DMS 273 treated with DMSO at 0.1 percent for 48 hours (cell line): ENCODE measurements around the gene UNC119B.

Experiments
- DNase-seq: peaks from one replicate; lab custom pipeline; 2025; lab: John Stamatoyannopoulos, UW

UNC119B gene

DNA sequence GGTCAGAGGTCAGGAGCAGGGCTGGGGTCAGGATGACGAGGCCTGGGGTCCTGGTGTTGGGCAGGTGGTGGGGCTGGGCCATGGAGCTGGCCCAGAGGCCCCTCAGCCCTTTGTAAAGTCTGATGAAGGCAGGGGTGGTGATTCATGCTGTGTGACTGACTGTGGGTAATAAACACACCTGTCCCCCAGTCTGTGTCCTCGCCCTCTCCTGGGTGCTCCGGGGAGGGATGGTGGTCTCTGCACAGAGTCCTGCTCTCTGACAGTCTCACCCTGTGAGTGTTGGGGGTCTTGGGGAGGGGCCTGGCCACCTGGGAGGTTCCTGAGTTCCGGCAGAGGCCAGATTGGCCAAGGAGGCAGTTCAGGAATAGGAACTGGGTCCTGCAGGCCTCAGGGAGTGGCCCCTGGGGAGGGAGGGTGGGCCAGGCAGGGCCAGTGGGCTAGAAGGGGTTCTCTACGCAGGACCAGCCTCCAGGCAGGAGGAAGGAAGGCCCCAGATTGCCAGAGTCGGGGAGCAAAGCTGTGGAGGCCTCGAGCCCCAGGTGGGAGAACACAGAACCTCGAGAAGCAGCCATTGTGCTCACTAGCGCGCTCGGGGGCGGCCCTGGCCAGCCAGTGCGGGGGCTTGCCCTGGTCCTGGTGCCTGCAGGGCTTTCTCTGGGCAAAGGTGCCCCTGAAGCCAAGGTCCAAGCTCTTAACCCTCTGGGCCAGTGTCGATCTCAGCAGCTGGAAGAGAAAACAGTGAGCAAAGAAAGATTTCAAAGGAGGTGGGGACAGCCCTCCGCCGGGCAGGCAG, 29.8 kb downstream of the UNC119B start:
- DNase-seq, result no peak

- DNase-seq, result no peak
These were observed 30.6 kb downstream of the UNC119B start for GRCh38 chr12:120740871-120741270.

GRCh38 chr12:120741476-120742421, 31.5 kb downstream of the UNC119B start:
- no peak for DNase-seq

DNA sequence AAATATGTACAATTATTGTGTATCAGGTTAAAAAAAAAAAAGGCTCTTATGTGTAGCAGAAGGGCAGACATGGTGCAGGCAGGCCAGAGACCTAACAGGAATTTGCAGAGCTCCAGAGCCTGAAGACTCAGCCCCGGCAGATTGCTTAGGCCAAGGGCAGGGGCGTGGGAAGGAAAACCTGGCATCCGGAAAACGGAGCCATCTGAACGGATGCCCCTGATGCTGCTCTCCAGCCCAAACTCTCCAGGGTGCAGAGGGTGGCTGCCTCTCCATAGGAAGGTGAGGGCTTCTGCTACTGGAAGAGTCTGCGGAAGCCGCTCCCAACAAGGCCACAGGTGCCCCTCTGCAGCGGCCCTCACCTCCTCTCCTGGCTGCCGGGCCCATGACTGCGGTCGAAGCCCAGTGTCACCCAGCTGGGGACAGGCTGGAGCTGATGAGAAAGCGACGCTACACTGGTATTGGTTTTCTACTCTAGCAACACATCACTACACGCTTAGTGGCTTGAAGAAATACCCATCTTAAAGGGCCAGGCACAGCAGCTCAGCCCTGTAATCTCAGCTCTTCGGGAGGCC, 34.8 kb downstream of the UNC119B start:
- DNase-seq, result no peak

GRCh38 chr12:120748242-120748641, 38.0 kb downstream of the UNC119B start:
- DNase-seq, result no peak

- DNase-seq, result no peak
These were observed 39.0 kb downstream of the UNC119B start for GRCh38 chr12:120749256-120749655.

DNA sequence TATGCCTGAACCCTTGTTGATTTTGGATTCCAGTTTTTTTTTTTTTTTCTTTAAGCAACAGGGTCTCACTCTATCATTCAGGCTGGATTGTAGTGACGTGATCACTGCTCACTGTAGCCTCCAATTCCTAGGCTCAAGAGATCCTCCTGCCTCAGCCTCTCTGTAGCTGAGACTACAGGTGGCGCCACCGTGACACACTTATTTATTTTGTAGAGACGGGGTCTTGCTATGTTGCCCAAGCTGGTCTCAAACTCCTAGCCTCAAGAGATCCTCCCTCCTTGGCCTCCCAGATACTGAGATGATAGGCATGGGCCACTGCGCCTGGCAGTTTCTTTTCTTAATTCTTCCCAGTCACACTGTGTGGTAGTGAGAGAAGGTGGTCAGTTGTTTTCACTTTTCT, 40.5 kb downstream of the UNC119B start:
- no peak for DNase-seq

DNA sequence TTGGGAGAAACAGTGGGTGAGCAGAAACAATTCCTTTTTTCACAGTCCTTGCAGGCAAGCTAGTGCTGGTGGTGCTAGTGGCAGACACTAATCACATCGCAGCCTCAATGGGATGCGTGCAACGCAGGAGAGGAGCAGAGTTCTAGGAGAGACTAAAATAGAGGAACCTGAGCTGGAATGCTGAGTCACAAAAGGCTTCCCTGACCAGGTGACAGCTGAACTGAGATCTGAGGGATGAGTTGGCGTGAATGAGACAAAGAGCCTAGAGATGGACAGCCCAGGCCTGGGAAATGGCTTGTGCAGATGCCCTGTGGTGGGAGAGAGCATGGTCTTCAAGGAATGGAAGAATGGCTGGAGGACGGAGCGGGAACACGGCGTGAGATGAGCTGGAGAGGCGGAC, 41.1 kb downstream of the UNC119B start:
- no peak for DNase-seq

- no peak for DNase-seq
These were observed 44.5 kb downstream of the UNC119B start for GRCh38 chr12:120754792-120755191.

GRCh38 chr12:120755269-120755668, 45.0 kb downstream of the UNC119B start:
- DNase-seq, result no peak

DNA sequence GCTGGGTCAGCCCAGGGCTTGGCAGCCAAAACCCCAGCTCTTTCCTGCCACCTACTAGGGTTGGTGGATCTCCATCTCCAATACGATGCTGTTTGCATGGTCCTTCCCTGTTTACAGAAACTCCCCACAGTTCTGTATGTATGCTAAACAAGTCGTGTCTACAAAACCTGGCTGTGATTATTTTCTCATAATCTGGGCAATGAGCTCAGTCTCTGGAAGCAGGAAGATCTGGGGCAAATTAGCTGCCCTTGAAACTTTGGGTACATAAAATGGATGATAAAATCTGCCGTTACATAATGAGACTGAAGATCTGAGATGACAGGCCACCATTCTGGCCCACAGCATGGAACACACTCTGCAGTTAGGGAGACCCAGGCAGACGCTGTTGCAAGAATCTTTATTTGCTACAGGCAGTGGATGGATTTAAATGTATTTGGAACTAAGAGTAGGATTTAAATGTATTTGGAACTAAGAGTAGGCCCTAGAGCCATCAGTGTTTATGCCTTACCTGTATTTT, 47.0 kb downstream of the UNC119B start:
- no peak for DNase-seq

DNA sequence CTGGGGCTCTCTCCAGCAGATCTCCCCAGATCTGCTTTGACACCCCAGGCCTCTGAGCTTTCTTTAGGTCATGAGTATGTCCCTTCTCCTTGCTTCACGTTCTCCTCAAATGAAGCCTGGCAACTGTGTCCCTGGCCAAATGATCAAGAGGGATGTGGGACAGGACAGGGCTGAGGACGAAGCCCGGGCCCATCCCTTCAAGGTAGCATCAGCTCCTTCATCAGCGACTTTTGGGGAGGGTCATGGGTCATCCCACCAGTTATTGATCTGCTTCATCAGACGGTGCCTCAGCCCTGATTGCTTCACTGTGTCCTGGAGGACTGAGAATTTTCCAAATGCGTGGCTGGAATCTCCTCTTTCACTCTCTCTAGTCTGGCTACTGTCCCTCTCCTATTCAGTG, 47.7 kb downstream of the UNC119B start:
- no peak for DNase-seq

DNA sequence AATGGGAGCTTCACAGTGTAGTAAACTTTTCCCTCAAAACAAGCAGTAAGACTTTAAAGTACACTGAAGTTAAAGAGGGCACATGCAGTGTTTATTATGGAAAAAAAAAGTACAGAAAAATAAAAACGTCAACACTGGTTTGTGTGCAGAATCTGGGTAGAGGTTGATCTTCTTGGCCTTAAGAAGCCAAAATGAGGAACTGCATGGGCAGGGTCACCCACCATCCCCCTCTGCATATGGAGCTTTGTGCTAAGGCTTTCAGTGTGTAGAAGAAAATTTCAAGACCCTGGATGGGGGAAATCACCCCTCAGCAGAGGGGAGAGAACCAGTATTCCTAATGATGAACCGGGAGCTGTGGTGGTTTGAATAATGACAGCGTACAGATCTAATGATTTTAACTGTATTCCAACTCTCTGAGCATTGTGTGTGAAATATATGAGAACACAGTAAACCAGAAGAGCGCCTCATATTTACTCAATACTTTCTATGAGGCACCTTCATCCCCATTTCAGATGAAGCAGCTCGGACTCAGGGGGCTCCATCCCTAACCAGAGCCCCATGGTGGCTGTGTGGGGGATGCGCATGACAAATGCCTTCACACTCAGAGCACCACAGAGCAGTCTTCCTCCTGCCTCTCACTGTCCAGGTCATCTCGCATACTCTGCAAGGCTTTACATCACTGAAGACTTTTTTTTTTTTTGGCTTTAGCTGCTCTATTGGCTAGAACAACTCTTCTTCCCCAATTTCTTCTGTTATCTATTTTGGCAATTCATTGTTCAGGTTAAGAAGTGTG, 48.7 kb downstream of the UNC119B start:
- DNase-seq, result no peak

GRCh38 chr12:120759591-120760348, 49.5 kb downstream of the UNC119B start:
- no peak for DNase-seq

DNA sequence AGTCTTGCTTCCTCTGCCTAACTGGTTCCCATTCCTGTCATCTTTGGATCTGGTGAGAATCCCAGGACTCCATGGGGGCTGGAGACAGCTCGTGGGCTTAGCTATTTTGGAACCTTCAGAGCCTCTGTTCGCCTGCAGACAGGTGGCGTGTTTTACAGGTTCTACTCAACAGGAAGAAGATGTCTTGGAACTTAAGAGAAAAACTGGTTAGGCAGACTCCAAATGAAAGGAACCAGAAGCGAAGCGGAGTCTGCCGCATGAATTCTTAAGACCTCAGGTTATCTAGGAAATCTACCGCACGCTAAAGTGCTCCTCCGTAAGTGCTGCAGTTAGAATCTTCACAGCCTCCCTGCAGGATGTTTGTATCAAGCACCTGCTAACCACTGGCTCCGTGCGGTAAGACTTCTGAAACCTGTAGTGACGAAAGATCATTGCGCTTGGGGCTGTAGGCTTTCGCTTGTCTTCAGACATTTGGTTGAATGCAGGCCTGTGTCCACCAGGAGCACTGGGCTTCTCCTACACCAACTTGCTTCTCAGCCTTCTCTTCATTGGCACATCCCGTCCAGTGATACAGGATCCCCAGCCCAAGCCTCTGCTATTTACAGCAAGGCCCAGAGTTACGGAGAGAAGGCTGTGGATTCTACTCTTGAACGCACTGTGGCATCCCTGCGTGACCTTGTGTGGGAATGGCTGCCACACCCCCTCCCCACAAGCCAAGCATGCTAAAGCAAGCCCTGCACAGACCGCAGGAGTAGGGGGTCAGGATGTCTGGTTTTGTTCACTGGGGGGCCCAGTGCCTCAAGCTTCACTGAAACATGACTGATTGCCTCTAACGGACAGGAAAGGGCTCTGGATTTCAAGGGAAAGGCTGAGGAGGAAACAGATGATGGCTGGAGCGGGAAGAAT, 50.3 kb downstream of the UNC119B start:
- DNase-seq, result no peak

DNA sequence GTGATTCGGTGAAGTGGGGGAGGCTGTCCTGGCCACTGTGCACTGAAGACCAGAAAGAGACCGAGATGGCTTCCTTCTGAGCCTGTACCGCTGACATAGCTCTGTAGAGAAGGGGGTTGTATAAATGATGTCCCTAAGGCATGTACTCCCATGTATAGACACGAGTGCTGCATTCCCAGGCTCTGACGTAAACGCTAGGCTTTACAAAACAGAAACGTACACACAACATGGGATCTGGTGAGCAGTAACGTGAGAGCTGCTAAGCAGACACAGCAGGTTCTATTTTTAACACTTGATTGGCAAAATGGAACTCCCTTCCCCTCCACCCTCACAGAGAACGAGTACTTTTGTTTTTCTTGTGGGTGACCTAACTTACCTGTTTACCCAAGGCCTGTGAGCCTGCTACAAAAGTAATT, 51.3 kb downstream of the UNC119B start:
- DNase-seq, result no peak

DNA sequence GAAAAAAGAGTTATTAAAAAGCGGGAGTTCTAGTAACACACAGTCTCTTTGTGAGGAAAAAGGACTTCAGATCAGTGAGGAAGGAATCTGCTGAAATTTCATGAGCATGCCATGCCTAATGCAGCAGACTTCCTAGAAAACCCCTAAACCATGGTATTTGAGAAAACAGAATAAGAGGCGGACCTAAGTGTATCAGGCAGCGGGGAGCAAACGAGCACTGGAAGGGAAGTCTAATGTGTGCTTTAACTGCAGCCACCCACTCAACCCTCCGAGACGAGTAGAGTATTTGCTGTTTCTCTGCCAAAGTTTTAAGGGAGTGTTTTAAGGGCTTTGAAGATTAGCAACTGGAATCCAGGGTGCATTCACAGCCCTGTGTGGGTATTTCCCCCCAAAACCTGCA, 51.8 kb downstream of the UNC119B start:
- DNase-seq, result no peak

DNA sequence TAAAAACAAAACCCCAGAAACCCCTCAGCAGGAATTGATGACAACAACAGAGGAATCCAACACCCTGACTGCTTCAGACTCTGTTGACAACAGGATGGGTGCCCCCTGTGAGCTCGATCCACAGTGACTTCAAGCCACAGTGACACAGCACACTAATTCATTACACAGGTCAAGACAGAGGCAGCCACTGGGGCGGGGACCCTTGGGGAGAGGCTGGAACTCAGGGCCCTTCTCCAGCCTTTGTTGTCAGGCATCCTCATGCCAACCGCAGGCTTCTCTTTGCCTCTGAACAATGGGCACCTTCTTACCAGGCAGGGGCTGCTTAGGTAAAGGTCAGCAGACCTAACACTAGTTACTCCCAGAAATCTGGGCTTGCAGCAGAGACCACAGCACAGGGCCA, 53.0 kb downstream of the UNC119B start:
- no peak for DNase-seq

- no peak for DNase-seq
These were observed 54.6 kb downstream of the UNC119B start for GRCh38 chr12:120764816-120765215.

DNA sequence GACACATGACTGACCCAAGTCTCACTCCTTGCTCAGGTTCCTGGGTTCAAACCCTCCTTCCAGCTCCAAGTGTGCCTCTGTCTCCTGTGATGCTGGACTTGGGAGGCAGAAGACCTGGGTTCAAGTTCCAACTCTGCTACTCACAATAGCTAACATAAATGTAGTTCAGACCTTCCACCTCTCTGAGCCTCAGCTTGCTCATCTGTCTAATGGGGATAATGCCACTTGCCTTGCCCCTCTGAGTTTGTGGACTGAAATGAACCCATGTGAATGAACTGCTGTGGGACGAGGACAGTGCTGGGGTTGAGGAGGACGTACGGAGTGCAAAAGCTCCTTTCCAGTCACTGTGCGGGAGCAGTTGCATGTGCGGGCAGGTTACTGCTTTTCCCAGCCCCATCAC, 56.3 kb downstream of the UNC119B start:
- no peak for DNase-seq
